Panc1 (cell line): ENCODE measurements around the gene SLC16A6. TPM values are rescaled to one million over a fixed set of nuclear protein-coding genes. Genes with fewer than 3 reads are reported as not detected.
"Not testable (repeated sequence)": the region's sequence is repeated elsewhere in the genome, so short reads cannot be mapped to it uniquely, and the experiment has no call there.

Source experiments
- ATAC-seq: fragments of 200-7000 bp; cut with Tn5 transposase; 2 replicates; pipeline ENCODE4 v1.9.1; 2020; ENCODE audit warnings: mild to moderate bottlenecking, moderate library complexity
- BruUV-seq: library from RNA; stranded (reverse); fragments of 400-500 nt; replicated peaks from 2 replicates; lab custom pipeline; 2021; lab: Mats Ljungman, UMichigan
- CTCF ChIA-PET: fragments of 300-600 bp; sonication (Branson Sonifier 250); formaldehyde crosslinking; loops from one replicate; lab custom pipeline; 2022; ENCODE audit warnings: antibody characterized with exemption; lab: Charles Lee
- POLR2A ChIA-PET: fragments of 300-600 bp; sonication (Branson Sonifier 250); formaldehyde crosslinking; loops from one replicate; lab custom pipeline; 2022; ENCODE audit warnings: antibody characterized with exemption; lab: Charles Lee
- DNase-seq: peaks from one replicate; pipeline ENCODE4 v3.0.0-alpha.2; 2010; ENCODE audit warnings: low read depth, low spot score
- H3K27ac ChIP-seq: 2 replicates; pipeline ENCODE4 v1.5.1; 2011; ENCODE audit warnings: mild to moderate bottlenecking, low read length, inconsistent platforms
- H3K27me3 ChIP-seq: fragments of 200-500 bp; sonication (Bioruptor generic); 2 replicates; pipeline ENCODE4 v1.6.0; 2014; ENCODE audit warnings: low read length, inconsistent platforms; ENCODE audit not compliant: control insufficient read depth, insufficient read depth
- H3K36me3 ChIP-seq: fragments of 200-500 bp; sonication (Bioruptor generic); 2 replicates; pipeline ENCODE4 v1.5.1; 2014; ENCODE audit warnings: inconsistent platforms, mild to moderate bottlenecking, low read length, moderate library complexity; ENCODE audit not compliant: control insufficient read depth, insufficient read depth
- H3K4me1 ChIP-seq: 2 replicates; pipeline ENCODE4 v1.5.1; 2011; ENCODE audit warnings: inconsistent platforms, mild to moderate bottlenecking, low read length, moderate library complexity; ENCODE audit not compliant: control insufficient read depth, insufficient read depth
- H3K4me3 ChIP-seq, 2 experiments: 2 replicates each; pipeline ENCODE4 v1.5.1; 2011 to 2012; ENCODE audit warnings: low read depth in 2 of 2, low read length in 2 of 2, mild to moderate bottlenecking in 2 of 2, inconsistent platforms in 1 of 2, moderate library complexity in 1 of 2
- H3K9me3 ChIP-seq: fragments of 200-500 bp; sonication (Bioruptor generic); 2 replicates; pipeline ENCODE4 v1.5.1; 2014; ENCODE audit warnings: low read depth, mild to moderate bottlenecking, inconsistent platforms, low read length, moderate library complexity; ENCODE audit not compliant: control insufficient read depth, insufficient read depth
- CTCF ChIP-seq: fragments of 450-650 bp; IDR thresholded peaks from 2 replicates; pipeline ENCODE4 v1.5.1; 2017; ENCODE audit warnings: mild to moderate bottlenecking
- REST ChIP-seq, 2 experiments: IDR thresholded peaks; 2 replicates each; pipeline ENCODE4 v1.6.1; 2011 to 2012; ENCODE audit warnings: low read depth in 2 of 2, control low read depth in 1 of 2, low read length in 1 of 2, mild to moderate bottlenecking in 1 of 2, moderate library complexity in 1 of 2; ENCODE audit not compliant: insufficient read depth in 1 of 2
- SIN3A ChIP-seq: IDR thresholded peaks from 2 replicates; pipeline ENCODE4 v1.6.1; 2012; ENCODE audit warnings: low read depth, mild to moderate bottlenecking, low read length, moderate library complexity, borderline replicate concordance; ENCODE audit not compliant: insufficient read depth
- TCF7L2 ChIP-seq: IDR thresholded peaks from 2 replicates; pipeline ENCODE4 v1.6.1; 2011; ENCODE audit warnings: mild to moderate bottlenecking, low read depth, low read length, inconsistent platforms
- in situ Hi-C: cut with HindIII; loops from 2 replicates; pipeline ENCODE4 v1.10.0; 2016; ENCODE audit warnings: low sequenced_read_pairs, low pct_unique_long_range_greater_than_20kb
- intact Hi-C: fragments of 100-400 bp; cut with micrococcal nuclease; formaldehyde crosslinking; loops from one replicate; pipeline ENCODE4 v1.10.0; 2022; ENCODE audit not compliant: unreplicated experiment
- total RNA-seq: library from RNA; stranded (reverse); gene quantifications from one replicate; pipeline ENCODE4 v1.2.1, GENCODE V29; 2021; ENCODE audit not compliant: unreplicated experiment

Gene SLC16A6
- total RNA-seq, 1 experiment from 2014 or later, result 0.26 TPM

- H3K9me3 ChIP-seq, result no peaks in the 10 kb centered on the region
- CTCF ChIA-PET, result no interaction called here
Observed at GRCh38 chr17:68288375-68288774, 2.6 kb downstream of the SLC16A6 start.

GRCh38 chr17:68281965-68282364 is 9.0 kb downstream of the SLC16A6 start:
- intact Hi-C loops, H3K4me3 ChIP-seq, H3K27ac ChIP-seq, H3K36me3 ChIP-seq, in situ Hi-C loops, H3K27me3 ChIP-seq, CTCF ChIA-PET, BruUV-seq, ATAC-seq, H3K9me3 ChIP-seq, POLR2A ChIA-PET, DNase-seq, H3K4me1 ChIP-seq: not testable (repeated sequence)

More at GRCh38 chr17:68288375-68288774, 2.6 kb downstream of the SLC16A6 start:
- intact Hi-C loops (no loop called here), in situ Hi-C loops (no loop called here)
- no TSS peak for BruUV-seq
- Histone ChIP-seq H3K4me1 (0 out of 2 replicates have a peak, but pooled peaks cover 2% of the 10 kb centered on the region), H3K27me3 (peaks cover 4% of the 10 kb centered on the region), H3K4me3 (no peak overlapping the region), H3K27ac (no peak overlapping the region), H3K36me3 (no peaks in the 10 kb centered on the region)
- no peak for DNase-seq
- ATAC-seq, result no peak
- TF ChIP-seq SIN3A, result no peak
- no peak for TF ChIP-seq TCF7L2
- TF ChIP-seq REST (IDR thresholded peaks at IDR 0.05; ENCODE audit: insufficient read depth in 1 of 2, low read depth in 2 of 2, low read length in 1 of 2), result no peak
- POLR2A ChIA-PET, result interaction anchor here (0.5 kb wide), 1 partner anchor 167 kb away, joined by 8 read pairs; no protein-coding TSS in a partner anchor

GRCh38 chr17:68277807-68278206 is 13.1 kb downstream of the SLC16A6 start:
- TF ChIP-seq CTCF (no peak), SIN3A (no peak)
- no peak for DNase-seq
- no peak overlapping the region for H3K27ac ChIP-seq
- H3K36me3 ChIP-seq, result no peaks in the 10 kb centered on the region
- CTCF ChIA-PET, result no interaction called here
- intact Hi-C loops (no loop called here), in situ Hi-C loops (no loop called here)
- no peak overlapping the region for H3K4me3 ChIP-seq
- no peaks in the 10 kb centered on the region; the same call in 1 of the 2 replicates for H3K9me3 ChIP-seq
- no TSS peak for BruUV-seq
- no peaks in the 10 kb centered on the region for H3K4me1 ChIP-seq
- no peak for ATAC-seq
- POLR2A ChIA-PET, result no interaction called here
- no peaks in the 10 kb centered on the region for H3K27me3 ChIP-seq

GRCh38 chr17:68276339-68276738 is 14.6 kb downstream of the SLC16A6 start:
- H3K27ac ChIP-seq, ATAC-seq, H3K4me3 ChIP-seq, CTCF ChIA-PET, in situ Hi-C loops, BruUV-seq, intact Hi-C loops, DNase-seq, H3K9me3 ChIP-seq, POLR2A ChIA-PET, H3K27me3 ChIP-seq, H3K4me1 ChIP-seq, H3K36me3 ChIP-seq: not testable (repeated sequence)
